Gastroesophageal sphincter (tissue), 4 donors: ENCODE measurements around the gene HIF1A. TPM values are rescaled to one million over a fixed set of nuclear protein-coding genes. Genes with fewer than 3 reads are reported as not detected.
"Not testable (repeated sequence)": the region's sequence is repeated elsewhere in the genome, so short reads cannot be mapped to it uniquely, and the experiment has no call there.

Experiments used
- ATAC-seq: fragments of 150-250 bp; one replicate; pipeline ENCODE4 v1.9.1; 2016; ENCODE audit warnings: mild to moderate bottlenecking, moderate library complexity
- H3K27ac ChIP-seq, 4 donors: fragments of 200-600 bp; sonication (generic) in 3 of 4; 1 replicate in 3 of 4; 2 replicates in 1 of 4; pipeline ENCODE4 v1.5.1; 2016 to 2019
- H3K27me3 ChIP-seq: fragments of 200-600 bp; sonication (generic); one replicate; pipeline ENCODE4 v1.5.1; 2019
- H3K36me3 ChIP-seq, 2 donors: fragments of 200-600 bp; sonication (generic); one replicate each; pipeline ENCODE4 v1.5.1; 2019; ENCODE audit warnings: control low read depth in 1 of 2
- H3K4me1 ChIP-seq, 3 donors: fragments of 200-600 bp; sonication (generic); 1 replicate in 2 of 3; 2 replicates in 1 of 3; pipeline ENCODE4 v1.5.1; 2016 to 2019; ENCODE audit warnings: control low read depth in 2 of 3
- H3K4me3 ChIP-seq, 2 donors: fragments of 200-600 bp; sonication (generic); one replicate each; pipeline ENCODE4 v1.5.1; 2019; ENCODE audit warnings: mild to moderate bottlenecking in 1 of 2, moderate library complexity in 1 of 2
- H3K9me3 ChIP-seq, 3 donors: fragments of 200-600 bp; sonication (generic); one replicate each; pipeline ENCODE4 v1.5.1; 2017 to 2019; ENCODE audit warnings: control low read depth in 2 of 3
- CTCF ChIP-seq, 4 experiments: fragments of 200-600 bp in 2 of 4; fragments of 450-650 bp in 2 of 4; sonication (generic) in 1 of 4; IDR thresholded peaks; one replicate each; pipeline ENCODE4 v1.5.1; 2017 to 2019; ENCODE audit warnings: antibody characterized with exemption in 4 of 4, mild to moderate bottlenecking in 2 of 4, moderate library complexity in 2 of 4
- EP300 ChIP-seq: sonication (generic); formaldehyde crosslinking; IDR thresholded peaks from one replicate; pipeline ENCODE4 v1.6.1; 2017; ENCODE audit warnings: antibody characterized with exemption, mild to moderate bottlenecking
- POLR2A ChIP-seq, 2 donors: fragments of 450-650 bp; IDR thresholded peaks; one replicate each; pipeline ENCODE4 v1.6.1; 2017; ENCODE audit warnings: antibody characterized with exemption in 2 of 2, mild to moderate bottlenecking in 2 of 2, moderate library complexity in 1 of 2
- POLR2AphosphoS5 ChIP-seq: sonication (generic); formaldehyde crosslinking; IDR thresholded peaks from one replicate; pipeline ENCODE4 v1.6.1; 2017; ENCODE audit warnings: antibody characterized with exemption
- WGBS, 2 donors: methylation state at CpG; one replicate each; pipeline ENCODE4 v1.1.5; 2018; ENCODE audit warnings: low coverage in 1 of 2; 5-methylcytosine and 5-hydroxymethylcytosine counted together
- total RNA-seq, 4 donors: library from RNA; depleted of rRNA; stranded (reverse); fragments of >200 nt; gene quantifications; one replicate each; pipeline ENCODE4 v1.1.0, GENCODE V29; 2016

Gene HIF1A
- total RNA-seq, 4 donors from 2014 or later: 84.3 to 120 (median 111) TPM

- WGBS, 2 donors: 20 to 33% methylated on average over 6 to 8 of the region's 8 CpGs
- Histone ChIP-seq H3K4me3 (peak overlapping the region; percentile 58 to 98), H3K36me3 (peaks cover 0 to 15% of the 10 kb centered on the region in 2 donors), H3K9me3 (no peaks in the 10 kb centered on the region), H3K27me3 (no peaks in the 10 kb centered on the region), H3K27ac (peak overlapping the region; percentile 82 to 99 (median 91)), H3K4me1 (peaks cover 3 to 47% (median 7%) of the 10 kb centered on the region in 3 donors)
- TF ChIP-seq CTCF (IDR thresholded peaks at IDR 0.05): no peak
- TF ChIP-seq EP300: no peak
- no peak for TF ChIP-seq POLR2A (IDR thresholded peaks at IDR 0.05)
- TF ChIP-seq POLR2AphosphoS5: no peak
- no peak for ATAC-seq
Measured at GRCh38 chr14:61751475-61751989, 56.2 kb downstream of the HIF1A start.

GRCh38 chr14:61752626-61753025 is 57.3 kb downstream of the HIF1A start:
- H3K9me3 ChIP-seq: no peaks in the 10 kb centered on the region
- H3K4me1 ChIP-seq: peaks cover 3 to 36% (median 7%) of the 10 kb centered on the region in 3 donors
- TF ChIP-seq POLR2AphosphoS5 (no peak), EP300 (no peak), POLR2A (IDR thresholded peaks at IDR 0.05) (no peak), CTCF (IDR thresholded peaks at IDR 0.05) (no peak)
- WGBS, 2 donors: 62 to 89% methylated on average over 2 to 4 of the region's 4 CpGs
- H3K27ac ChIP-seq: peak overlapping the region in 2 of 4 donors; percentile 86 to 96
- no peak overlapping the region for H3K4me3 ChIP-seq
- H3K36me3 ChIP-seq: peaks cover 0 to 5% of the 10 kb centered on the region in 2 donors
- no peaks in the 10 kb centered on the region for H3K27me3 ChIP-seq
- ATAC-seq: no peak

GRCh38 chr14:61753631-61754030 is 58.3 kb downstream of the HIF1A start:
- H3K4me1 ChIP-seq: peaks cover 3 to 32% (median 7%) of the 10 kb centered on the region in 3 donors
- ATAC-seq: no peak
- TF ChIP-seq POLR2A (IDR thresholded peaks at IDR 0.05): no peak
- no peak for TF ChIP-seq CTCF (IDR thresholded peaks at IDR 0.05)
- TF ChIP-seq POLR2AphosphoS5: no peak
- TF ChIP-seq EP300: no peak
- H3K36me3 ChIP-seq: no peaks in the 10 kb centered on the region
- no peak overlapping the region for H3K4me3 ChIP-seq
- H3K27ac ChIP-seq: no peak overlapping the region
- no peaks in the 10 kb centered on the region for H3K9me3 ChIP-seq
- no peaks in the 10 kb centered on the region for H3K27me3 ChIP-seq

GRCh38 chr14:61754627-61755381 is 59.5 kb downstream of the HIF1A start:
- Histone ChIP-seq H3K27me3 (no peaks in the 10 kb centered on the region), H3K9me3 (no peaks in the 10 kb centered on the region), H3K4me1 (peaks cover 0 to 20% (median 6%) of the 10 kb centered on the region in 3 donors), H3K36me3 (no peaks in the 10 kb centered on the region), H3K4me3 (no peak overlapping the region), H3K27ac (peak overlapping the region in 2 of 4 donors; percentile 24 to 61)
- 57 to 71% methylated on average over 5 of the region's 5 CpGs for WGBS, 2 donors
- no peak for TF ChIP-seq POLR2AphosphoS5
- TF ChIP-seq CTCF (IDR thresholded peaks at IDR 0.05): no peak
- TF ChIP-seq POLR2A (IDR thresholded peaks at IDR 0.05): no peak
- TF ChIP-seq EP300: no peak
- ATAC-seq: no peak

- H3K4me3 ChIP-seq, H3K36me3 ChIP-seq, H3K27me3 ChIP-seq, ATAC-seq, H3K9me3 ChIP-seq: not testable (repeated sequence)
- peaks cover 0 to 14% (median 3%) of the 10 kb centered on the region in 3 donors for H3K4me1 ChIP-seq
- peak overlapping the region in 2 of 4 donors; percentile 24 to 61 for H3K27ac ChIP-seq
Measured at GRCh38 chr14:61755382-61755742, 60.0 kb downstream of the HIF1A start.
